IPS-11a (cell line): ENCODE results near the gene F2.
"Not testable (repeated sequence)": the region's sequence is repeated elsewhere in the genome, so short reads cannot be mapped to it uniquely, and the experiment has no call there.

ENCODE experiments used
- H3K4me3 ChIP-seq: one replicate; pipeline ENCODE4 v1.5.1; 2013; ENCODE audit warnings: low read depth, low read length, control low read depth

Gene F2

GRCh38 chr11:46712874-46713576, 6.0 kb upstream of the F2 start:
- no peak overlapping the region for H3K4me3 ChIP-seq

- H3K4me3 ChIP-seq, result not testable (repeated sequence)
Observed at GRCh38 chr11:46717825-46718154, 1.2 kb upstream of the F2 start.

GRCh38 chr11:46718155-46719019, 626 bp upstream of the F2 start:
- H3K4me3 ChIP-seq, result no peak overlapping the region

- no peak overlapping the region for H3K4me3 ChIP-seq
Observed at GRCh38 chr11:46719543-46720218, 668 bp downstream of the F2 start.

GRCh38 chr11:46721286-46721685, 2.3 kb downstream of the F2 start:
- no peak overlapping the region for H3K4me3 ChIP-seq

- H3K4me3 ChIP-seq, result no peak overlapping the region
Observed at GRCh38 chr11:46722566-46723358, 3.7 kb downstream of the F2 start.

GRCh38 chr11:46723359-46723680, 4.3 kb downstream of the F2 start:
- no peak overlapping the region for H3K4me3 ChIP-seq

- H3K4me3 ChIP-seq, result no peak overlapping the region
Observed at GRCh38 chr11:46724088-46724487, 5.1 kb downstream of the F2 start.

GRCh38 chr11:46725338-46726205, 6.6 kb downstream of the F2 start:
- no peak overlapping the region for H3K4me3 ChIP-seq

- no peak overlapping the region for H3K4me3 ChIP-seq
Observed at GRCh38 chr11:46726206-46726862, 7.3 kb downstream of the F2 start.

- H3K4me3 ChIP-seq, result no peak overlapping the region
Observed at GRCh38 chr11:46727952-46728658, 9.1 kb downstream of the F2 start.

GRCh38 chr11:46728659-46729040, 9.6 kb downstream of the F2 start:
- no peak overlapping the region for H3K4me3 ChIP-seq

- no peak overlapping the region for H3K4me3 ChIP-seq
Observed at GRCh38 chr11:46729110-46730027, 10.4 kb downstream of the F2 start.

- H3K4me3 ChIP-seq, result no peak overlapping the region
Observed at GRCh38 chr11:46731545-46731944, 12.5 kb downstream of the F2 start.

- H3K4me3 ChIP-seq, result no peak overlapping the region
Observed at GRCh38 chr11:46733234-46733633, 14.2 kb downstream of the F2 start.

GRCh38 chr11:46736146-46736545, 17.1 kb downstream of the F2 start:
- no peak overlapping the region for H3K4me3 ChIP-seq

GRCh38 chr11:46736615-46737014, 17.6 kb downstream of the F2 start:
- no peak overlapping the region for H3K4me3 ChIP-seq

GRCh38 chr11:46737699-46738098, 18.7 kb downstream of the F2 start:
- no peak overlapping the region for H3K4me3 ChIP-seq
